AG09319 (cell line): ENCODE data around the gene MED16.

Experiments
- DNase-seq: peaks from one replicate; pipeline ENCODE4 v3.0.0-alpha.2; 2010; ENCODE audit warnings: low read depth; ENCODE audit errors: extremely low read depth
- TF ChIP-seq, protein P1 (sequence below): IDR thresholded peaks from 2 replicates; pipeline ENCODE4 v1.5.1; 2011; ENCODE audit warnings: low read depth, mild to moderate bottlenecking, inconsistent platforms, low read length, moderate library complexity

MED16 gene

DNA sequence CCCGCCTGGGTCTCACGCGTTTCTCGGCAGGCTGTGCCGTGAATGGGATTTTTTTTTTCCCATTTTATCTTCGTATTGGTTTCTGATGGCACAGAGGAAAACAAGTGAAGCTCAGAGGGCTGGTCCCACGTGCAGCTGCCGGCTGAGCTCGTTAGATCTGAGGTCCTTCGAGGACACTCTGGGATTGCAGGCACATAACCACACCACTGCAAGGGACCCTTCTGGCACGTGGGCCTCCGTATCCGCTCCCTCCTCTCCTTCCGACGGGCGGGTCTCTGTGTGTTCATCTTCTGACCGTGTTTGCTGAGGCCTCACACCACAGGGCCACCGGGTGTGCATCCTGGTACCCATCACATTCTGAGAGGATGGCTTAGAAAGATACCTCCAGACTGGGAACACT, 16.9 kb downstream of the MED16 start:
- TF ChIP-seq, protein P1, sequence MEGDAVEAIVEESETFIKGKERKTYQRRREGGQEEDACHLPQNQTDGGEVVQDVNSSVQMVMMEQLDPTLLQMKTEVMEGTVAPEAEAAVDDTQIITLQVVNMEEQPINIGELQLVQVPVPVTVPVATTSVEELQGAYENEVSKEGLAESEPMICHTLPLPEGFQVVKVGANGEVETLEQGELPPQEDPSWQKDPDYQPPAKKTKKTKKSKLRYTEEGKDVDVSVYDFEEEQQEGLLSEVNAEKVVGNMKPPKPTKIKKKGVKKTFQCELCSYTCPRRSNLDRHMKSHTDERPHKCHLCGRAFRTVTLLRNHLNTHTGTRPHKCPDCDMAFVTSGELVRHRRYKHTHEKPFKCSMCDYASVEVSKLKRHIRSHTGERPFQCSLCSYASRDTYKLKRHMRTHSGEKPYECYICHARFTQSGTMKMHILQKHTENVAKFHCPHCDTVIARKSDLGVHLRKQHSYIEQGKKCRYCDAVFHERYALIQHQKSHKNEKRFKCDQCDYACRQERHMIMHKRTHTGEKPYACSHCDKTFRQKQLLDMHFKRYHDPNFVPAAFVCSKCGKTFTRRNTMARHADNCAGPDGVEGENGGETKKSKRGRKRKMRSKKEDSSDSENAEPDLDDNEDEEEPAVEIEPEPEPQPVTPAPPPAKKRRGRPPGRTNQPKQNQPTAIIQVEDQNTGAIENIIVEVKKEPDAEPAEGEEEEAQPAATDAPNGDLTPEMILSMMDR = no peak
- DNase-seq = no peak

DNA sequence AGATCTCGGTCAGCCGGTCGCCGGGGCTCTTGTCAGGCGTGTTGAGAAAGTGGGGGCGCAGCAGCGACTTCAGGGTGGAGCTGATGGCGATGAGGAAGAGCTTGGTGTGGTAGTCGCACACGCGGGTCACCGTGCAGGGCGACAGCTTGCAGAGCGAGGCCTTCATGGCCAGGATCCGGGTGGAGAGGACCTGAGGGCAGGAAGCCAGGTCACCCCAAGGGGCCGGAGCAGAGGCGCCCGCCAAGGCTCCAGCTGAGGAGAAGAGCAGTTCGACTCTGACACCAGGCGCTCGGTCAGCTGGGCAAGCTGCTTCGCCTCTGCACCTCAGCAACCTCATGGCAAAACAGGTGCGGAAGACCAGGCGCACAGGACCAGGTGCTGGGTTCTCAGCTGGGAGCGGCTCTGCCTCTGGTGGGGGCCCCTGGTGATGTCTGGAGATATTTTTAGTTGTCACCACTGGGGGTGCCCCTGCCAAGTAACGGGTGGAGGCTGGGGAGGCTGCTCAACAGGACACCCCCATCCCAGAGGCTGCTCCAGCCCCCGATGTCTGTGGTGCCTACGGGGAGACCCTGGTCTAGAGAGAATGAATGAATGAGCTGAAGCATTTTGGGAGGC, 17.6 kb downstream of the MED16 start:
- TF ChIP-seq, protein P1 = no peak
- no peak for DNase-seq

DNA sequence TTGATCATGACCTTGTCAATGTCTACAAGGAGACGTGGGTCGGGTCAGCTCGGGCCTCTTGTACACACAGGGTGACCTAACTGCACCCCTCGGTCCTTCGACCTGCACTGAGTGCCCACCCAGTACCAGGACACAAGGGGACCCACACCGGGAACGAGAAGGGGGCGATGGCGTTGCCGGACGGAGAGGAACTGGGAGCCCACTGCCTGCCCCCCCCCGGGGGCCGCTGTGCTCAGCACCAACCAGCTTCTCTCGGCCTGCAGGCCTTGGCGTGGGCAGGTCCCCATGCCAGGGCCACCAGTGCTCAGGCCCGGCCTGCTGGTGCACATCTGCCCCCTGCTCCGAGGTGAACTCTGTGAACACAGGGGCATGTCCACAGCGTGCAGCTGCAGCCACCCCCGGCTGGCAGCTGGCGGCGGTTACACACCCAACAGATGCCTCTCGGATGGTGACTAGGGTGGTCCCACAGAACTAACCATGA, 19.4 kb downstream of the MED16 start:
- DNase-seq = no peak

DNA sequence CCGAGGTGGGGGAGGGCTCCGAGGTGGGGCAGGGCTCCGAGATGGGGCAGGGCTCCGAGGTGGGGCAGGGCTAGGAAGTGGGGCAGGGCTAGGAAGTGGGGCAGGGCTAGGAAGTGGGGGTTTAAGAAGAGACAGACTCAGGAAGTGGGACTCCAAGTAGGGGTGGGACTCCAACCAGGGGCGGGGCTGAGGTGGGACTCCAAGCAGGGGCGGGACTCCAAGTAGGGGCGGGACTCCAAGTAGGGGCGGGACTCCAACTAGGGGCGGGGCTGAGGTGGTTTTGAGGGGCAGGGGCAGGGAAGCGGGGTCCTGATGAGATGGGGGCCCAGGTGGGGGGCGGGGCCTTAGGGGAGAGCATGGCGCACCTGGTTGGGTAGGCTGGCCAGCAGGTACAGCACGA, 19.9 kb downstream of the MED16 start:
- TF ChIP-seq, protein P1 = no peak
- peak; percentile 31 for DNase-seq

More for the DNA sequence above, 19.4 kb downstream of the MED16 start:
- TF ChIP-seq, protein P1 = no peak

DNA sequence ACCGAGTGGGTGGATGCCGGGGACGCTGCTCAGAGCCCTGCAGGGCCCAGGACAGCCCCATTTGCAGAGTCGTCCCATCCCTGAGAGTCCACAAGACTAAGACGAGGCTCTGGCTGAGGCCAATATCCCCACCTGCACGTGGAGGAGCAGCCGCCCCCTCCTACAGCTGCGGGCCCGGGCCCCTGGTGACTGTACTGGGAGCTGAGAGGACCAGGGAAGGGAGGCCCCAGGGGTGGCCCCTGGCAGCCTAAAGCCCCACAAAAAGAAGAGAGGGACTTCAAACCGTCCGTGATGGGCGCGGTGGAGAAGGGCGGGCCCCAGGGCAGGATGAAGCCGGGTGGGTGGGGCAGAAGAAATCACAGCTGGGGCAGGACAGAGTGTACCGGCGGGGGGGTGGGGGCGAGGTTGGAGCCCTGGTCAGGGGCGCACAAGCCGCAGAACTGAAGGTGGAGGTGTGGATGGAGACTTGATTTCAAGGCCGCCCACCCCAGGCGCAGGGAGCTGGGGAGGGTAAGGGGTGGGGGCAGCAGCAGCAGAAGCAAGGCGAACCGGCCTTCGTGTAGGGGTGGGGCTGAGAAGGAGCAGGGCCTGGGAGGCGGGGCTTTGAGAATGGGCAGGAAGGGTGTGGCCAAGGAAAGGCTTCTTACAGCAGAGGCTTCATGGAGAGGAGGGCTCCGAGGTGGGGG, 20.6 kb downstream of the MED16 start:
- no peak for DNase-seq

DNA sequence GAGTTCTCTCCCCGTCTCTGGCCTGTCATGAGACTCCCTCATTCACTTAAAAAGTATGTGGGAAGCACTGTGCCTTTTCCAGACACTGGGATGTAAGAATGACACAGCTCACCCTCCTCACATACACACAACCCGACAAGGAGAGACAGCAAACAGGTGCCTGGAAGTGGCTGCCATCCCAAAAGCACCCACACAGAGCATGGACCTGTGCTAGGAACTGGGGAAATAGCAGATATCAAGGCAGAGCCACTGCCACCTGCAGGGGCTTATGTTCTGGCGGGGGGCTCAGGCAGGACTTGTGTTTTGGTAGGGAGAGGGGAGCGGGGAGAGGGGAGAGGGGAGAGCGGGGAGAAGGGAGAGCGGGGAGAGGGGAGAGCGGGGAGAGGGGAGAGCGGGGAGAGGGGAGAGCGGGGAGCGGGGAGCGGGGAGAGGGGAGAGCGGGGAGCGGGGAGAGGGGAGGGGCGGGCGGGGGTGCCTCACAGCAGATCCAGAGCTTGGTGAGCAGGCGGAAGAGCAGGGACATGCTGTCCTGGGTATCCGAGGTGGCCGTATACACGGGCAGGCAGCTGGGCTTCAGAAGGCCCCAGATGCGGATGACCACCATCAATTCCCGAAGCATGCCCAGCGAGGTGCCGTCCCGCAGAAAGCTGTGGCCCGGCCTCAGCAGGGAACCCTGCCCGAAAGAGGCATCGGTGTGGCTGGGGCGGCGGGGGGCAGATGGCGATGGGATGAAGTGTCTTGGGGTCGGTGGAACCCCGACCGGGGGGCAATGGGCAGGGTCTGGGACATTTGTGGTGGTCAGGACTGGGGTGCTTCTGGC, 21.3 kb downstream of the MED16 start:
- DNase-seq = no peak

More for the DNA sequence above, 20.6 kb downstream of the MED16 start:
- TF ChIP-seq, protein P1 = no peak

More for the DNA sequence above, 21.3 kb downstream of the MED16 start:
- TF ChIP-seq, protein P1 = no peak
